ENCODE measurements around the gene CBX1.
"Not testable (repeated sequence)": the region's sequence is repeated elsewhere in the genome, so short reads cannot be mapped to it uniquely, and the experiment has no call there.

CBX1 gene

GRCh38 chr17:48123111-48123510 is 21.8 kb upstream of the CBX1 start:
- no peak for DNase-seq (ENCODE audit: low spot score)

- DNase-seq (ENCODE audit: low spot score) = no peak
Measured at GRCh38 chr17:48122665-48123045, 21.4 kb upstream of the CBX1 start.

GRCh38 chr17:48121923-48122664 is 20.8 kb upstream of the CBX1 start:
- DNase-seq (ENCODE audit: low spot score) = no peak

- DNase-seq (ENCODE audit: low spot score) = no peak
Measured at GRCh38 chr17:48113201-48113676, 12.0 kb upstream of the CBX1 start.

GRCh38 chr17:48111937-48112241 is 10.6 kb upstream of the CBX1 start:
- no peak for DNase-seq (ENCODE audit: low spot score)

GRCh38 chr17:48110761-48111160 is 9.5 kb upstream of the CBX1 start:
- no peak for DNase-seq (ENCODE audit: low spot score)

GRCh38 chr17:48107137-48108055 is 6.1 kb upstream of the CBX1 start, which contains the start of gene SNX11:
SNX11 (plus strand) TSS chr17:48107766; CDS start chr17:48112044, 4,278 bp downstream.
- DNase-seq (ENCODE audit: low spot score) = peak; percentile 89

GRCh38 chr17:48106802-48107136 is 5.5 kb upstream of the CBX1 start:
- no peak for DNase-seq (ENCODE audit: low spot score)

- no peak for DNase-seq (ENCODE audit: low spot score)
Measured at GRCh38 chr17:48104440-48104839, 3.2 kb upstream of the CBX1 start.

GRCh38 chr17:48102798-48103715 is 1.8 kb upstream of the CBX1 start:
- no peak for DNase-seq (ENCODE audit: low spot score)

- no peak for DNase-seq (ENCODE audit: low spot score)
Measured at GRCh38 chr17:48102043-48102750, 919 bp upstream of the CBX1 start.

GRCh38 chr17:48100591-48101011 is 677 bp downstream of the CBX1 start:
- peak; percentile 37 for DNase-seq (ENCODE audit: low spot score)

GRCh38 chr17:48100160-48100559 is 1.1 kb downstream of the CBX1 start:
- DNase-seq (ENCODE audit: low spot score) = no peak

- DNase-seq (ENCODE audit: low spot score) = no peak
Measured at GRCh38 chr17:48095611-48096010, 5.7 kb downstream of the CBX1 start.

- DNase-seq (ENCODE audit: low spot score) = no peak
Measured at GRCh38 chr17:48093341-48094045, 7.8 kb downstream of the CBX1 start.

GRCh38 chr17:48084932-48085331 is 16.3 kb downstream of the CBX1 start:
- no peak for DNase-seq (ENCODE audit: low spot score)

GRCh38 chr17:48081858-48082257 is 19.4 kb downstream of the CBX1 start:
- no peak for DNase-seq (ENCODE audit: low spot score)

- not testable (repeated sequence) for DNase-seq (ENCODE audit: low spot score)
Measured at GRCh38 chr17:48077152-48077551, 24.1 kb downstream of the CBX1 start.

GRCh38 chr17:48074322-48075081 is 26.8 kb downstream of the CBX1 start:
- DNase-seq (ENCODE audit: low spot score) = peak; percentile 56

GRCh38 chr17:48073566-48074094 is 27.6 kb downstream of the CBX1 start:
- not testable (repeated sequence) for DNase-seq (ENCODE audit: low spot score)
